ENCODE data around the gene JUNB. TPM values are rescaled to one million over a fixed set of nuclear protein-coding genes. Genes with fewer than 3 reads are reported as not detected.

The JUNB gene
- total and polyA plus RNA-seq, 2 of the 8 experiments (the other 6 are each of a cell fraction or from before 2014, with no cell fraction given), result 7.4 to 10.0 TPM

DNA sequence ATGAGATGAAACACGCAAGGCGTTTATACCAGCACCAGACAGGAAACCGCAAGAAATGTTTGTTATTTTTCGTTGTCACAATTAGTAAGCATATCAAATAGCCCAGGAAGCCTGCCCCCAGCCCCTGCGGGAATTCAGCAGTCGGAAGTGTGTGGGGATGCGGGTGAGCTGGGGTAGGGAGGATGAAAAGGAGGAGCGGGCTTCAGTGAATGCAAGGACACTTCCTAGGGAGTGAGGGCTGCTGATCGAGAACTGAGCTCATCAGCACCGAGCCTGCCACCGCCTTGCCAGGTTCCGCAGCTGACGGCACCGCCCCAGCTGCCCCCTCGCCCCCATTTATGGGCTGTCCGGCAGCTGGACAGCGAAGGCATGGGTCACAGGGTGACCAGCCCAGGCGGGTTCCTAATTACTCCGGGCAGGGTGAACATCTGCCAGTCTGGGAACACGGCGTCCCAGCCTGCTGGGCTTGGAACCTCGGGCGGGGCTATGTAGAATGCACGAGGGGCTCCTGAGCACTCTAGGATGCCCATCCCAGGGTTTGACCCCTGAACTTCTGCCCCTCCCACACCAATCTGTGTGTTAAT is 41.3 kb upstream of the JUNB start:
- Histone ChIP-seq H2AFZ (ENCODE audit: low read length) (no peak overlapping the region), H4K20me1 (replicated peaks in 1 of 2; ENCODE audit: control insufficient read depth in 1 of 2, insufficient read depth in 2 of 2, low read length in 2 of 2) (peaks cover 0 to 4% of the 10 kb centered on the region in 2 experiments), H2BK12ac (ENCODE audit: low read depth, low read length) (no peak overlapping the region), H2BK15ac (ENCODE audit: low read length) (no peak overlapping the region), H3K4ac (replicated peaks; ENCODE audit: insufficient read length, low read depth, low read length) (no peak overlapping the region), H3K4me3 (ENCODE audit: extremely low read depth in 1 of 4, insufficient read depth in 2 of 4, low read depth in 3 of 4, low read length in 4 of 4) (no peak overlapping the region), H3K14ac (ENCODE audit: insufficient read length) (no peak overlapping the region), H3K23ac (ENCODE audit: insufficient read length) (no peak overlapping the region), H3K18ac (ENCODE audit: extremely low read depth, low read length) (no peak overlapping the region), H2AK5ac (ENCODE audit: low read depth, low read length) (no peak overlapping the region), H3K4me1 (replicated peaks in 1 of 4; ENCODE audit: control insufficient read depth in 3 of 4, insufficient read depth in 4 of 4, low read length in 3 of 4) (peaks cover 0 to 10% (median 4%) of the 10 kb centered on the region in 4 experiments; a peak in 4 of 7 replicates), H3K9ac (replicated peaks in 1 of 4; ENCODE audit: extremely low read depth in 1 of 4, low read depth in 3 of 4, low read length in 3 of 4) (no peak overlapping the region), H4K91ac (replicated peaks; ENCODE audit: insufficient read length, low read length) (no peak overlapping the region), H3K36me3 (ENCODE audit: control insufficient read depth in 2 of 4, insufficient read depth in 4 of 4, low read length in 3 of 4) (peaks cover 2 to 16% (median 10%) of the 10 kb centered on the region in 4 experiments; a peak in 6 of 8 replicates), H4K5ac (ENCODE audit: insufficient read length, low read depth, low read length) (no peak overlapping the region), H3K4me2 (ENCODE audit: insufficient read depth in 1 of 2, low read depth in 2 of 2, low read length in 2 of 2) (no peak overlapping the region; a peak in 1 of 4 replicates), H3K56ac (replicated peaks; ENCODE audit: insufficient read length, low read depth, low read length) (no peak overlapping the region), H3K79me1 (ENCODE audit: low read depth, low read length) (no peaks in the 10 kb centered on the region), H3K9me3 (ENCODE audit: insufficient read depth in 2 of 2, low read depth in 1 of 2, low read length in 1 of 2) (no peaks in the 10 kb centered on the region), H2BK5ac (ENCODE audit: low read depth, low read length) (no peak overlapping the region), H3K79me2 (ENCODE audit: control insufficient read depth in 1 of 2, insufficient read depth in 2 of 2, low read length in 2 of 2) (no peaks in the 10 kb centered on the region), H3K27ac (ENCODE audit: low read depth, low read length) (no peak overlapping the region), H2BK20ac (ENCODE audit: low read length) (no peak overlapping the region), H2BK120ac (replicated peaks; ENCODE audit: low read depth, low read length) (no peak overlapping the region), H3K27me3 (replicated peaks in 1 of 4; ENCODE audit: control insufficient read depth in 3 of 4, extremely low read depth in 1 of 4, insufficient read depth in 3 of 4, low read length in 3 of 4) (no peaks in the 10 kb centered on the region; a peak in 3 of 7 replicates), H4K8ac (ENCODE audit: extremely low read depth, insufficient read depth, low read length) (peak overlapping the region; percentile 42; the same call in 1 of the 2 replicates), H3K23me2 (ENCODE audit: low read depth, low read length) (peaks cover 8% of the 10 kb centered on the region)
- CTCF ChIA-PET (ENCODE audit: partially characterized antibody), result interaction anchor here (1.1 to 4.8 kb wide), 7 partner anchors 10 to 215 kb away, joined by 3 to 56 read pairs (median 4); no protein-coding TSS in a partner anchor
- DNase-seq (ENCODE audit: low read depth in 1 of 2, low spot score in 2 of 2) (no peak), FAIRE-seq (no peak)
- 75% methylated on average over 24 of the region's 24 CpGs; no CpG with 5 or more reads in 1 of the 2 experiments for WGBS, 2 experiments (ENCODE audit: extremely low coverage in 1 of 2, insufficient coverage in 1 of 2, insufficient read length in 1 of 2, insufficient replicate concordance in 2 of 2, low coverage in 1 of 2, low lambda C conversion rate in 2 of 2, missing lambda C conversion rate in 1 of 2)
- POLR2A ChIA-PET (ENCODE audit: partially characterized antibody), result interaction anchor here (1.4 to 10.3 kb wide), 8 partner anchors 13 to 52 kb away, joined by 3 to 104 read pairs (median 6); partner anchors contain the start of genes GET3, THSD8, TNPO2 and TRIR
- TF ChIP-seq EZH2 (IDR thresholded peaks at IDR 0.05; ENCODE audit: low read depth, low read length, severe bottlenecking) (no peak), EGR1 (IDR thresholded peaks at IDR 0.05; ENCODE audit: borderline replicate concordance, low read depth, low read length) (no peak), CEBPB (IDR thresholded peaks at IDR 0.05; ENCODE audit: low read depth, low read length) (no peak), TAF1 (IDR thresholded peaks at IDR 0.05; ENCODE audit: low read depth, low read length) (no peak), ASH2L (IDR thresholded peaks at IDR 0.05; ENCODE audit: low read length) (no peak), NRF1 (IDR thresholded peaks at IDR 0.05; ENCODE audit: low read depth, low read length) (no peak), TEAD4 (IDR thresholded peaks at IDR 0.05; ENCODE audit: low read depth, low read length) (no peak), SIN3A (conservative IDR thresholded peaks at IDR 0.05 in 1 of 2, IDR thresholded peaks at IDR 0.05 in 1 of 2; ENCODE audit: low read depth in 1 of 2, low read length in 2 of 2) (no peak), RXRA (IDR thresholded peaks at IDR 0.05; ENCODE audit: insufficient read depth, low read depth, low read length) (no peak), JUN (IDR thresholded peaks at IDR 0.05; ENCODE audit: low read depth, low read length) (no peak), SUZ12 (IDR thresholded peaks at IDR 0.05; ENCODE audit: low read length) (no peak), SIX5 (IDR thresholded peaks at IDR 0.05; ENCODE audit: low read depth, low read length) (no peak)
- TF ChIP-seq, protein P1, sequence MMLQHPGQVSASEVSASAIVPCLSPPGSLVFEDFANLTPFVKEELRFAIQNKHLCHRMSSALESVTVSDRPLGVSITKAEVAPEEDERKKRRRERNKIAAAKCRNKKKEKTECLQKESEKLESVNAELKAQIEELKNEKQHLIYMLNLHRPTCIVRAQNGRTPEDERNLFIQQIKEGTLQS (IDR thresholded peaks at IDR 0.05; ENCODE audit: insufficient read depth, low read depth, low read length), result no peak
